ENCODE results near the gene GTPBP4.

GTPBP4 gene

DNA sequence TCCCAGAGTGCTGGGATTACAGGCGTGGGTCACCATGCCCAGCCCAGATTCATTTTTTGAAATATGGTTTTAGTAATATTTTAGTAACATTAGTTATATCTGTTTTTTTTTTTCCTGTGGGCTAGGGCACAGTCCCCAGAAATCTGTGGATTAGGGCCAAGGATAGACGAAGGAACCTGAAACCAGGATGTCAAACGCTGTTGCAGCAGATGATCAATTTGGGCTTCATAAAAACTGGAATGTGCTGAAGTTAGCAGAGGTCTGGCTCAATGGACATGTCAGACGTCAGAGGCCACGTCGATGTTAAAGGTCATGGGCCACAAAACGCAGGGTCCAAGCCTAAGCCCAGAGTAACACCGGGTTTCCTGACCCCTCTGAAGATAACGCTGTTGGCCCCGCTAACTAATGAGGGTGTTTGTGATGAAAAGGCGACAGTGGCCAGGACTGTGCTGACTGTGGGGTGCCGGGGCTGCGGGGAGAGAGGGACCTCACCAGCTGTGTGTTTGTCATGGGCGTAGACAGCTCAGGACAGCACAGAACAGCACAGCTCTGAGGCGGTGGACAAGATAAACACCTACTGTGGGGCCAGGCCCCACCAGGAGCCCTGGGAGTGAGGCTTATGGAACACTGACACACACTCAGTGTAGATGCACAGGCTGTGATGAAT, 23.8 kb upstream of the GTPBP4 start:
- ATAC-seq, result peak; percentile 27

DNA sequence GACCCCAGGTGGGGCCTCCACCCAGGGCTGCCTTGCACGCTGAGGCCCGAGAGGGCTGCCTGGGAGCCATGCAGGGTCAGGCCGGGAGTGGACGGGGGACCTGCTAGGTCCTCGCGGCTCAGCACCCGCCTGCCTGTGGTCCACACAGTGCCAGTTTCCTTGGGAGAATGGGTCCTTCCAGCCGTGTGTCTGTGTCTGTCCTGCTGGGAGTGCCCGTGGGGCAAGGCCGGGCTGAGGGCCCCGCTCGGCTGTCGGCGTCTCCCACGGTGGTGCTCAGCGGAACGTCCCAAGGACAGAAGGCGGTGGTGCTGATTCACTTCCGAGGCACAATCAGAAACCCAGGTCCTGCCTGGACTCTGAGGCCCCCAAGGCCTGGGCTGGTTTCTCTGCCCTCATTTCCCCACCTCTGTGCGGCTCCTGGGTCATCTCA, 23.2 kb upstream of the GTPBP4 start:
- ATAC-seq, result no peak; the same call in none of the 3 replicates
- TF ChIP-seq ARNTL (CRISPR knock-in tag; IDR thresholded peaks at IDR 0.05; ENCODE audit: borderline replicate concordance, low read depth), result no peak
- no peak for TF ChIP-seq RARB (CRISPR knock-in tag; IDR thresholded peaks at IDR 0.05)
- TF ChIP-seq OSR1 (CRISPR knock-in tag; IDR thresholded peaks at IDR 0.05), result no peak
- TF ChIP-seq, protein P1, sequence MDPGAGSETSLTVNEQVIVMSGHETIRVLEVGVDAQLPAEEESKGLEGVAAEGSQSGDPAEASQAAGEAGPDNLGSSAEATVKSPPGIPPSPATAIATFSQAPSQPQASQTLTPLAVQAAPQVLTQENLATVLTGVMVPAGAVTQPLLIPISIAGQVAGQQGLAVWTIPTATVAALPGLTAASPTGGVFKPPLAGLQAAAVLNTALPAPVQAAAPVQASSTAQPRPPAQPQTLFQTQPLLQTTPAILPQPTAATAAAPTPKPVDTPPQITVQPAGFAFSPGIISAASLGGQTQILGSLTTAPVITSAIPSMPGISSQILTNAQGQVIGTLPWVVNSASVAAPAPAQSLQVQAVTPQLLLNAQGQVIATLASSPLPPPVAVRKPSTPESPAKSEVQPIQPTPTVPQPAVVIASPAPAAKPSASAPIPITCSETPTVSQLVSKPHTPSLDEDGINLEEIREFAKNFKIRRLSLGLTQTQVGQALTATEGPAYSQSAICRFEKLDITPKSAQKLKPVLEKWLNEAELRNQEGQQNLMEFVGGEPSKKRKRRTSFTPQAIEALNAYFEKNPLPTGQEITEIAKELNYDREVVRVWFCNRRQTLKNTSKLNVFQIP (CRISPR knock-in tag; IDR thresholded peaks at IDR 0.05; ENCODE audit: borderline replicate concordance, low read depth), result no peak
- TF ChIP-seq ZNF70 (CRISPR knock-in tag; IDR thresholded peaks at IDR 0.05), result no peak
- no peak for TF ChIP-seq ISL1 (CRISPR knock-in tag; IDR thresholded peaks at IDR 0.05)
- no peak for TF ChIP-seq BACH2 (CRISPR knock-in tag; IDR thresholded peaks at IDR 0.05; ENCODE audit: borderline replicate concordance)
- no peak for TF ChIP-seq GLIS3 (CRISPR knock-in tag; IDR thresholded peaks at IDR 0.05)
- no peak for TF ChIP-seq ZFP30 (CRISPR knock-in tag; IDR thresholded peaks at IDR 0.05)
- no peak for TF ChIP-seq ZNF565 (CRISPR knock-in tag; conservative IDR thresholded peaks at IDR 0.05; ENCODE audit: low read depth)
- TF ChIP-seq, protein P2, sequence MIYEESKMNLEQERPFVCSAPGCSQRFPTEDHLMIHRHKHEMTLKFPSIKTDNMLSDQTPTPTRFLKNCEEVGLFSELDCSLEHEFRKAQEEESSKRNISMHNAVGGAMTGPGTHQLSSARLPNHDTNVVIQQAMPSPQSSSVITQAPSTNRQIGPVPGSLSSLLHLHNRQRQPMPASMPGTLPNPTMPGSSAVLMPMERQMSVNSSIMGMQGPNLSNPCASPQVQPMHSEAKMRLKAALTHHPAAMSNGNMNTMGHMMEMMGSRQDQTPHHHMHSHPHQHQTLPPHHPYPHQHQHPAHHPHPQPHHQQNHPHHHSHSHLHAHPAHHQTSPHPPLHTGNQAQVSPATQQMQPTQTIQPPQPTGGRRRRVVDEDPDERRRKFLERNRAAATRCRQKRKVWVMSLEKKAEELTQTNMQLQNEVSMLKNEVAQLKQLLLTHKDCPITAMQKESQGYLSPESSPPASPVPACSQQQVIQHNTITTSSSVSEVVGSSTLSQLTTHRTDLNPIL (CRISPR knock-in tag; IDR thresholded peaks at IDR 0.05; ENCODE audit: low read depth), result no peak
- no peak for TF ChIP-seq ZNF8 (CRISPR knock-in tag; IDR thresholded peaks at IDR 0.05)
- TF ChIP-seq ESRRG (CRISPR knock-in tag; IDR thresholded peaks at IDR 0.05), result no peak
- no peak for TF ChIP-seq ZFP3 (CRISPR knock-in tag; IDR thresholded peaks at IDR 0.05)
- TF ChIP-seq CSDC2 (CRISPR knock-in tag; IDR thresholded peaks at IDR 0.05), result no peak

More for the DNA sequence above, 23.8 kb upstream of the GTPBP4 start:
- TF ChIP-seq GLIS3 (CRISPR knock-in tag; IDR thresholded peaks at IDR 0.05), result no peak
- TF ChIP-seq BACH2 (CRISPR knock-in tag; IDR thresholded peaks at IDR 0.05; ENCODE audit: borderline replicate concordance), result no peak
- TF ChIP-seq ZNF8 (CRISPR knock-in tag; IDR thresholded peaks at IDR 0.05), result no peak
- TF ChIP-seq, protein P3, sequence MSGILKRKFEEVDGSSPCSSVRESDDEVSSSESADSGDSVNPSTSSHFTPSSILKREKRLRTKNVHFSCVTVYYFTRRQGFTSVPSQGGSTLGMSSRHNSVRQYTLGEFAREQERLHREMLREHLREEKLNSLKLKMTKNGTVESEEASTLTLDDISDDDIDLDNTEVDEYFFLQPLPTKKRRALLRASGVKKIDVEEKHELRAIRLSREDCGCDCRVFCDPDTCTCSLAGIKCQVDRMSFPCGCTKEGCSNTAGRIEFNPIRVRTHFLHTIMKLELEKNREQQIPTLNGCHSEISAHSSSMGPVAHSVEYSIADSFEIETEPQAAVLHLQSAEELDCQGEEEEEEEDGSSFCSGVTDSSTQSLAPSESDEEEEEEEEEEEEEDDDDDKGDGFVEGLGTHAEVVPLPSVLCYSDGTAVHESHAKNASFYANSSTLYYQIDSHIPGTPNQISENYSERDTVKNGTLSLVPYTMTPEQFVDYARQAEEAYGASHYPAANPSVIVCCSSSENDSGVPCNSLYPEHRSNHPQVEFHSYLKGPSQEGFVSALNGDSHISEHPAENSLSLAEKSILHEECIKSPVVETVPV (CRISPR knock-in tag; IDR thresholded peaks at IDR 0.05), result no peak
- TF ChIP-seq, protein P1 (CRISPR knock-in tag; IDR thresholded peaks at IDR 0.05; ENCODE audit: borderline replicate concordance, low read depth), result no peak
- no peak for TF ChIP-seq CSDC2 (CRISPR knock-in tag; IDR thresholded peaks at IDR 0.05)
- TF ChIP-seq ZFP3 (CRISPR knock-in tag; IDR thresholded peaks at IDR 0.05), result no peak
- TF ChIP-seq ESRRG (CRISPR knock-in tag; IDR thresholded peaks at IDR 0.05), result no peak
- TF ChIP-seq TCF4 (CRISPR knock-in tag; IDR thresholded peaks at IDR 0.05; ENCODE audit: borderline replicate concordance), result no peak
- TF ChIP-seq PPARA (CRISPR knock-in tag; IDR thresholded peaks at IDR 0.05; ENCODE audit: borderline replicate concordance), result no peak
- no peak for TF ChIP-seq ARNTL (CRISPR knock-in tag; IDR thresholded peaks at IDR 0.05; ENCODE audit: borderline replicate concordance, low read depth)
- TF ChIP-seq RARB (CRISPR knock-in tag; IDR thresholded peaks at IDR 0.05), result no peak
- TF ChIP-seq, protein P2 (CRISPR knock-in tag; IDR thresholded peaks at IDR 0.05; ENCODE audit: low read depth), result no peak
- TF ChIP-seq, protein P4, sequence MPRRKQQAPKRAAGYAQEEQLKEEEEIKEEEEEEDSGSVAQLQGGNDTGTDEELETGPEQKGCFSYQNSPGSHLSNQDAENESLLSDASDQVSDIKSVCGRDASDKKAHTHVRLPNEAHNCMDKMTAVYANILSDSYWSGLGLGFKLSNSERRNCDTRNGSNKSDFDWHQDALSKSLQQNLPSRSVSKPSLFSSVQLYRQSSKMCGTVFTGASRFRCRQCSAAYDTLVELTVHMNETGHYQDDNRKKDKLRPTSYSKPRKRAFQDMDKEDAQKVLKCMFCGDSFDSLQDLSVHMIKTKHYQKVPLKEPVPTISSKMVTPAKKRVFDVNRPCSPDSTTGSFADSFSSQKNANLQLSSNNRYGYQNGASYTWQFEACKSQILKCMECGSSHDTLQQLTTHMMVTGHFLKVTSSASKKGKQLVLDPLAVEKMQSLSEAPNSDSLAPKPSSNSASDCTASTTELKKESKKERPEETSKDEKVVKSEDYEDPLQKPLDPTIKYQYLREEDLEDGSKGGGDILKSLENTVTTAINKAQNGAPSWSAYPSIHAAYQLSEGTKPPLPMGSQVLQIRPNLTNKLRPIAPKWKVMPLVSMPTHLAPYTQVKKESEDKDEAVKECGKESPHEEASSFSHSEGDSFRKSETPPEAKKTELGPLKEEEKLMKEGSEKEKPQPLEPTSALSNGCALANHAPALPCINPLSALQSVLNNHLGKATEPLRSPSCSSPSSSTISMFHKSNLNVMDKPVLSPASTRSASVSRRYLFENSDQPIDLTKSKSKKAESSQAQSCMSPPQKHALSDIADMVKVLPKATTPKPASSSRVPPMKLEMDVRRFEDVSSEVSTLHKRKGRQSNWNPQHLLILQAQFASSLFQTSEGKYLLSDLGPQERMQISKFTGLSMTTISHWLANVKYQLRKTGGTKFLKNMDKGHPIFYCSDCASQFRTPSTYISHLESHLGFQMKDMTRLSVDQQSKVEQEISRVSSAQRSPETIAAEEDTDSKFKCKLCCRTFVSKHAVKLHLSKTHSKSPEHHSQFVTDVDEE (CRISPR knock-in tag; IDR thresholded peaks at IDR 0.05), result no peak
- TF ChIP-seq, protein P5, sequence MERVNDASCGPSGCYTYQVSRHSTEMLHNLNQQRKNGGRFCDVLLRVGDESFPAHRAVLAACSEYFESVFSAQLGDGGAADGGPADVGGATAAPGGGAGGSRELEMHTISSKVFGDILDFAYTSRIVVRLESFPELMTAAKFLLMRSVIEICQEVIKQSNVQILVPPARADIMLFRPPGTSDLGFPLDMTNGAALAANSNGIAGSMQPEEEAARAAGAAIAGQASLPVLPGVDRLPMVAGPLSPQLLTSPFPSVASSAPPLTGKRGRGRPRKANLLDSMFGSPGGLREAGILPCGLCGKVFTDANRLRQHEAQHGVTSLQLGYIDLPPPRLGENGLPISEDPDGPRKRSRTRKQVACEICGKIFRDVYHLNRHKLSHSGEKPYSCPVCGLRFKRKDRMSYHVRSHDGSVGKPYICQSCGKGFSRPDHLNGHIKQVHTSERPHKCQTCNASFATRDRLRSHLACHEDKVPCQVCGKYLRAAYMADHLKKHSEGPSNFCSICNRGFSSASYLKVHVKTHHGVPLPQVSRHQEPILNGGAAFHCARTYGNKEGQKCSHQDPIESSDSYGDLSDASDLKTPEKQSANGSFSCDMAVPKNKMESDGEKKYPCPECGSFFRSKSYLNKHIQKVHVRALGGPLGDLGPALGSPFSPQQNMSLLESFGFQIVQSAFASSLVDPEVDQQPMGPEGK (CRISPR knock-in tag; IDR thresholded peaks at IDR 0.05; ENCODE audit: borderline replicate concordance), result no peak
- TF ChIP-seq ZNF565 (CRISPR knock-in tag; conservative IDR thresholded peaks at IDR 0.05; ENCODE audit: low read depth), result no peak
- TF ChIP-seq ZFP30 (CRISPR knock-in tag; IDR thresholded peaks at IDR 0.05), result no peak
- no peak for TF ChIP-seq ZNF70 (CRISPR knock-in tag; IDR thresholded peaks at IDR 0.05)

All from SK-N-SH treated with all-trans-retinoic acid at 6 μM for 48 hours (cell line).